ENCODE data around the gene HOXC12.

Gene HOXC12

DNA sequence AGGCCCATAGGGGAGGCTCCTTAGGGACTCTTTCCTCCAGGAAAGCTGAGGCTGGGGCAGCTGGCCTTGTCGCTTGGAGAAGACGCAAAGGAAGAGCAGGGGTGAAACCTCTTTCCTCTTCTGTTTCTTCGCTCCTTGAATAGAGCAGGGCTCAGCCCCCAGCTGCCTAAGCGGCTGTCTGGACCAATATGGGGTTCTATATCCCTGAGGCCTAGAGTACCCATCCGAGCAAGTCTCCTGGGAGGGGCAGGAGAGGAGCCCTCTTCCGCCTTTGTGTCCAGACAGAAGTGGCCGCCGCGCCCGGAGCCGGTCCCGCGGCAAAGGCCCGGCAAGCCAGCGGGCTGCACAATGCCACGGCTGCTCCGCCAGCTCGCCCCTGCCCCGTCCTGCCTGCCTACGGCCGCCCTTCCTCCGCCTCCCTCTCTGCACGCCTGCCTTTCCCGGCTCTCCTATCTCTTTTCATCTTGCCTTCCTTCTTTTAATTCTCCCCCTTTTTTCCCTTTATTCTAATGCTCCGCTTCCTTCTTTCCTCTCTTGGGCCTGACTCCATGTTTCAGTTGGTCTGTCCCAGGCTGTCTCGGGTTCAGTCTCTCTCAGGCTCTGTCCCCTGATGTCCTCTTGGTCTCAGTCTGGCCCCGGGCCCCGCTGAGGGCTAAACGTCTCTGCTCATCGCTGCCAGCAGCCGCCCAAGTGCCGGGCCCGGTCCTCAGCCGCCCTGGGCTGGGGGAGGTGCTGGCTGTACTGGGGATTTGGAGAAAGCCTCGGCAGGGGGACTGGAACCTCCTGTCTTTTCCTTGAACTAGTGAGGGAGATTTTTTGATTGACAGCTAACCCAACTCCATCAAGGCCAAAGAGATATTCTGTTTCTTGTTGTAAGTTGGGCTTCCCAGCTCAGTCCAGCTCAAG, 42.8 kb downstream of the HOXC12 start:
- ATAC-seq, result no peak

DNA sequence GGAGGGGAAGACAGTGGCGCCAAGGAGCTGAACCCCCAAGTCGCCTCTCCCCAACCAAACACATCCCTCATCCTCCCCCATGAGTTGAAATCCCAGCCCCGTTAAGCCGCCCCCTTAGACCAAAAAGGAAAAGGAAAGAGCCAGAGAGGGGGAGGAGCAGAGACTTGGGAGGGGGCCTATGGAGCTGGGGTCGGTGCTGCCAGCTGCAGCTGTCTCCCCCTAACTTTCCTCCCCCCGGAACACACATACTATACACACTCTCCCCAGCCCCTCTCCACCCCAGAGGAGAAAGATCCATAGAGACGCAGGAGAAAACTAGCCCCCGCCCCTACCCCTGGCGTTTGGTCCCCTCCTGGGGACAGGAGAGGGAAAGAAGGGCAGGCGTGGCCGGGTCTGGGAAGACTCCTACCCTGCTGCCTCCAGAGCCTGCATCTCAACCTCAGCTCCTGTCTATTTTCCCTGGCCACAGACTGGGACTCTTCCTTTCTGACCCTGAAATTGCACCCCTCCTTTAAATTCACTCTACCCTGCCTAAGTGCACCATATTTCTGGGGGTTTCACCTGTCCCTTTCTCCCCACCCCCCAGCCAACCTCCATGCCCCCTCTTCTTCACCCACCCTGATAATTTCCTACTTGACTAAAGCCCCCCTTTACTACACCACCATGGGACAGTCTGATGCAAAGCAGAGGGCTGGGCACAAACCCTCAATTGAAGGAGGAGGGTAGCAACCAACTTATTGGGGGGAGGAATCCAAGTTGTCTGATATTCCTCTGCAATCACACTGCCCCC, 43.6 kb downstream of the HOXC12 start:
- ATAC-seq, result no peak

DNA sequence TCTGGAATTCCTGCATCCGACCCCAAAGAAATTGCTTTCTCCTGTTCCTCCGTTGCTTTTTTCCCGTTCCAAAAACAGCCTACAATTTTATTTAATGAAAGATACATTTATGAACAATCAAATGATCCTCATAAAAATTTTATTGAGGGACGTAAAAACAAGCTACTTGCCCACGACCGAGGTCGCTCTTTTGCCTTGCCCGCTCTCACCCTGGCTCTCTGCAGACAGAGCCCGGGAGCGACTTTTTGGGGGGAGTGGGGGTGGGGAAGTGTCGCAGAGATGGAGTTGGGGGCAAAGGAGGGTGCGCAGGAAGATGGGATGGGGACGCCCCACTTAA, 44.2 kb downstream of the HOXC12 start:
- ATAC-seq, result no peak

DNA sequence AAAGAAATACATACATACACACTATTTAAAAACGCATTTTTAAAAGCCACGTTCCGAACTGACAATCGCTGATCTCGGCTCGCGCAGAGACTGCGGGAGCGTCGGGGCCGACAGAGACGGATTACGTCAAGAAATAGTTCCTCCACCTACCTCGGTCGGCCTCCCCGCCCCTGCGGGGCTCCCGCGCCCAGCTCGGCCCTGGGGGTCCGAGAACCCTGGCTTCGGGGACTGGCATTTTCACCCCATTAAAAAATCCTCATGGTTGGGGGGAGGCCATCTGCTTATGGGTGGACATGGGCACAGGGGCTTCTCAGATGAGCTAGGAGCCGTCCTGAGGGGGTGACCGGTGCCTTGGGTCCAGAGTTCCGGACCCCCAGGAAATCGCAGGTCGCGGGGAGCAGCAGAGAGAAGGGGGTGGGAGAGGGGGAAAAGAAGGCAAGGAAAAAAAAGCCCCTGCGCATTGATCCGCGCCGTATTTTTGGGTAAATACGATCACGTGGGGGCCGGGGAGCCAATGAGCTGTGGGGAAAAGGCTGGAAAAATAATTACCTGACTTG, 44.9 kb downstream of the HOXC12 start:
- ATAC-seq, result no peak

DNA sequence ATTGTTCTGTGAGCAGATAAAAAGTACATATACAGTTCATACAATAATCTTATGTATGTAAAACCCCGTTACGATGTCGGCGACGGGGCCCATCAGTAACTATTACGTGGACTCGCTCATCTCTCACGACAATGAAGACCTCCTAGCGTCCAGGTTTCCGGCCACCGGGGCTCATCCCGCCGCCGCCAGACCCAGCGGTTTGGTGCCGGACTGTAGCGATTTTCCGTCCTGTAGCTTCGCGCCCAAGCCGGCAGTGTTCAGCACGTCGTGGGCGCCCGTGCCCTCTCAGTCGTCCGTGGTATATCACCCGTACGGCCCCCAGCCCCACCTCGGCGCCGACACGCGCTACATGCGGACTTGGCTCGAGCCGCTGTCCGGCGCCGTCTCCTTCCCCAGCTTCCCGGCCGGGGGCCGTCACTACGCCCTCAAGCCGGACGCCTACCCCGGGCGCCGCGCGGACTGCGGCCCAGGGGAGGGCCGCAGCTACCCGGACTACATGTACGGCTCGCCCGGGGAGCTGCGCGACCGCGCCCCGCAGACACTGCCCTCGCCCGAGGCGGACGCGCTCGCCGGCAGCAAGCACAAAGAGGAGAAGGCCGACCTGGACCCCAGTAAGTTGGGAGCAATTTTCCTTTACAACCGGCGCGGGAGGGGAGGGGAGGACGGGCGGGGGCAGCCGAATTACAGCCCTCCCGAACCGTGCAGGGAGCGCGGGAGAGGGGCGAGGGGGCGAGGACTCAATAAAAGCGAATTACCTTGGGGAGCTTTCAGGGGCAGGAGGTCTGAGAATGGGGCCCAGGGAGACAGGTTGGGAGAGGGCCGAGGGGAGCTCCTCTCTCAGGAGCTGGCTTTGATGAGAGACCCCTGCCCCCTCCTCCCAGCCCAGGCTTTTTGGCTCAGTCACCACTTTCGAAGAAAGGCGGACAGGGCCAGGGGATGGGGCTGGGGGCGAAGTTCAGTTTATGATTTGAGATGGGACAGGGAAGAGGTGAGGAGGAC, 45.7 kb downstream of the HOXC12 start, which contains the start of gene HOXC9:
HOXC9 (plus strand) TSS at position 46 of the 999 bp plus-strand sequence; CDS start at position 74, 28 bp downstream.
- no peak for ATAC-seq

- ATAC-seq, result no peak
Measured at GRCh38 chr12:54001283-54002187, 46.8 kb downstream of the HOXC12 start.

- ATAC-seq, result no peak
Measured at GRCh38 chr12:54002278-54002914, 47.7 kb downstream of the HOXC12 start.

- no peak for ATAC-seq
Measured at GRCh38 chr12:54002915-54003389, 48.2 kb downstream of the HOXC12 start.

GRCh38 chr12:54003625-54004024, 48.9 kb downstream of the HOXC12 start:
- no peak for ATAC-seq

DNA sequence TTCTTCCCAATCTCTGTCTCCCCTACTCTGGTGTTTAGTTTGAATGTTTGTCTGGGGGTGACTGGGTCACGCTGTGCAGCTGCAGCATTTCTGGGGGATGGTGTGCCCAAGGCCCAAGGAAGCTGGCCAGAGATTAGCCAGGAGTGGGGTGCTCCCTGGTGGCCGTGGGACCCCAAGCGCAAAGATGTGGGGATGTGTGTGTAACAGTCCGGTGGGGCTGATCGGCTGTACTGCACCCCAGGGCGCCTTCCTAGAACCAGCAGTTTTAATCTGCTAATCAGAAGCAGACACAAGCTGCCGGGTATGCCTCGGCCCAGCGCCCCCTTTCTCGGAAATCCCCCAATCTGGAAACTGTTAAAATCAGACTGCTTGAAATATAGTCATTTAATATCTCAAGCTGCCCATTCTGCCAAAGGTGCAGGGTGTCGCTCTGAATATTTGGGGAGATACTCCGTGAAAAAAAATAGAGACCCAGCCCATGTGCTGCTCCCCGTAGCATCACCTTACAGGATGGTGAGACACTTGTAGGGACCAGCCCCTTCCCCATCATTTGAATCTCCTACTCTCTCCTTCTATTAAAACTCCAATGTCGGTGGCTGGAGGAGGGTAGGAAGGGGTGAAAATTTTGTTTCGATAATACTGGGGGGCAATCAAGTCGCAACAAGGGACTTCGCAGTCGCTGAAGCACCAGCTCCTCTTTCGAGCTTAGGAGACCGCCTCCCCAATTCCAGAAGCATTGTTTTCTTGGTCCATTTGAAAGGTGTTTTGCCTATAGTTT, 49.5 kb downstream of the HOXC12 start:
- no peak for ATAC-seq

DNA sequence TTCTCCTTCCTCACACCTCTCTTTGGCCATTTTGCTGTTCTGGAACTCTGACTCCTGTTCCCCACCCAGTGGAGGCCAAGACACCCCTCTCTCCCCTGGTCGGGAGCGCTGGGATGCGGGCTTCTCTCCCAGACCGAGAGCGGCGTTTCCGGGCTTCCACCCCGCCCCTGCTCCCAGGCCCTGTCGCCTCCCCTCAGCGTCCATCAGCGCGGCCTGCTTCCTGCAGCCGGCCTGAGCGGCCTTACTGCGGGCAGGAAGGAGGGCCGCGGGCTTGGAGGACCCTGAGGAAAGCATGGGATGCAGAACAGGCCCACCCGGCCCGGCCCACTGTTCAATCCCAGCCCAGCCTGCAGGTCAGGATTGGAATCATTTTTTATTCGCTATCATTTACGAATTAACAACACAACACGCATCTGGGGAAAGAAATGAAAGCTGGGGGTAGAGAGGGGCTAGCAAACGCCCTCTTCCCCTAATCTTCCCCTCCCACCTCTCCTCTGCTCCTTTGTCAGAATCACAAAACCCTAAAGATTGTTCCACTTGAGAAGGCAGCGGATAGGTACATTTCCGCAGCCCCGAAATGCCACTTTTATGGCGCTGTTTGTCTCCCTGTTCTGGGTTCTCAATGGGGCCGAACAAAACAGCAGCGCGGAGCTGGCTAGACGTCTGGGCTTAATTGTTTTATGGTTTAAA, 50.3 kb downstream of the HOXC12 start:
- no peak for ATAC-seq

GRCh38 chr12:54005531-54005852, 50.8 kb downstream of the HOXC12 start:
- no peak for ATAC-seq

DNA sequence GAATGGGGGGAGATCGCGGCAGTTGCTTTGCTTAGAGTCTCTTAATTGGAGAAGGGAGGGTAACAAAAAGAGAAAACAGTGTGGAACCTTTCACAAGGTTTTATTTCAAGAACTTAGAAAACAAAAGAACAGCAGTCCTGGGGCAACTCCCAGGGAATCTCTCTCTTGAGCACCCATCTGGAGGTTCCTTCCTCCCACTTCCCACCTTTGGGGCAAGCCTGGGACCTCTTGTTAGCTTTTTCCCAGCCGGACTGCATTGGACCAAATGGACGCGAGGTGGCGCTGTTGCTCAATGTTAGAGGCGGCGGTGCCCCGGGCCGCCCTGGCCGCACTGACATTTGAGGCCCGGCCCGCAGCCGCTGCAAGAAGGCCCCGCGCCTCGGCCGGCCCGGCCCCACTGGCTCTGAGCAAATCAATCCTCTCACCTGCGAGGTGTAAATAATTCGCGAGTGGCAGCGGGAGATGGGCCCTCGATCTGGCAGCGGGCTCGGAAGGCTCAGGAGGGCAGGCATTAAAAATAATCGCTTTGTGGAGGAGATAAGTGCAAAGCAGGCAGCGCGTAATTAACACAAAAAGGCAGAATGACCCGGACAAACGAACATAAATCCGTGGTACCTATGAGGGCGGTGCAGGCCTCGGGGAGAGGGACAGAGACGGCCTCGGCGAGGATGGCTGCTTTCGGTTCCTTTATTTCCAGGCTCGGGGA, 51.3 kb downstream of the HOXC12 start:
- peak; percentile 79 to 82 for ATAC-seq

- ATAC-seq, result no peak
Measured at GRCh38 chr12:54006559-54007220, 52.0 kb downstream of the HOXC12 start.

GRCh38 chr12:54007538-54008259, 53.0 kb downstream of the HOXC12 start:
- no peak for ATAC-seq

GRCh38 chr12:54008260-54008552, 53.5 kb downstream of the HOXC12 start:
- ATAC-seq, result no peak
